Kidney glomerular epithelial cell (primary cell): ENCODE data around the gene NEUROD4.
"Not testable (repeated sequence)": the region's sequence is repeated elsewhere in the genome, so short reads cannot be mapped to it uniquely, and the experiment has no call there.

Experiments
- DNase-seq: peaks from one replicate; lab custom pipeline; 2025; lab: John Stamatoyannopoulos, UW

The NEUROD4 gene, protein sequence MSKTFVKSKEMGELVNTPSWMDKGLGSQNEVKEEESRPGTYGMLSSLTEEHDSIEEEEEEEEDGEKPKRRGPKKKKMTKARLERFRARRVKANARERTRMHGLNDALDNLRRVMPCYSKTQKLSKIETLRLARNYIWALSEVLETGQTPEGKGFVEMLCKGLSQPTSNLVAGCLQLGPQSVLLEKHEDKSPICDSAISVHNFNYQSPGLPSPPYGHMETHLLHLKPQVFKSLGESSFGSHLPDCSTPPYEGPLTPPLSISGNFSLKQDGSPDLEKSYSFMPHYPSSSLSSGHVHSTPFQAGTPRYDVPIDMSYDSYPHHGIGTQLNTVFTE

DNA sequence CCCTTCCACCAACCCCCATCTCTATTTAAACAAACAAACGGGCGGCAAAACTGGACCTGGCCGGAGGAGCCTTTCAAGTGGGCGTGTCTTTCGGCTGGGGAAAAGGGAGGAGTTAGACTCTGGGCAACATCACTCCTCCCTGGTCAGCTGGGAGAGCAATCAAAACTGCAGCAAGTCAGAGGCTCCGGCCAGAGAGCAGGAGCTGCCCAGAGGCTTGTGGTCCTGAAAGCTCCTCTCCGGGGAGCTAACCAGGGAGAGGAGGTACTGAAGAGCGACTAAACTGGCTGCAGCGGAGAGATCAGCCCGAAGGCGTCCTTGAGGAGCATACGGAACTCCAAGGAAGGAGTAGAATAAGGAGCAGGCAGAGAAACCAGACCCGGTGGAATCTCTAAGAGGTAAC lies at the start of gene NEUROD4:
NEUROD4 (plus strand) TSS at position 191 of the 400 bp plus-strand sequence. CDS start 6,466 bp downstream, outside the sequence.
- peak; percentile 72 for DNase-seq

DNA sequence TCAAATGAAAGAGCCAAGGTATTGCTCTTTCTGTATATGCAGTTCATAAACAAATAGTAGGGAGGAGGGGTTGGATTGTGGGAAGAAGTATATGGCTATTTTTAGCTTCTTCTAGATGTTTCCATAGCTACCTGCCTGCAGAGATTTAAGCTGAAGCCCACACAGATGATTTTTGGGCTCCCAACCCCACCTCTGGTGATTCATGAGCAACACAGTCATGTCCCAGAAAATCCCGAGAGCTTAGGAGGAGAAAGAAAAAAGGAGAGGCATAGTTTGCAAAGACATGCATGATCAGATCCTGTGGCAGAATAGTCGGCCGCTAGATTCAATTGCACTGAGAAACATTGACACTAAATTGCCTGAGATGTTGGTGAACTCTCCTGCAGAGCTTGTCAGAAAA lies 49.0 kb upstream of the NEUROD4 start:
- DNase-seq: no peak

DNA sequence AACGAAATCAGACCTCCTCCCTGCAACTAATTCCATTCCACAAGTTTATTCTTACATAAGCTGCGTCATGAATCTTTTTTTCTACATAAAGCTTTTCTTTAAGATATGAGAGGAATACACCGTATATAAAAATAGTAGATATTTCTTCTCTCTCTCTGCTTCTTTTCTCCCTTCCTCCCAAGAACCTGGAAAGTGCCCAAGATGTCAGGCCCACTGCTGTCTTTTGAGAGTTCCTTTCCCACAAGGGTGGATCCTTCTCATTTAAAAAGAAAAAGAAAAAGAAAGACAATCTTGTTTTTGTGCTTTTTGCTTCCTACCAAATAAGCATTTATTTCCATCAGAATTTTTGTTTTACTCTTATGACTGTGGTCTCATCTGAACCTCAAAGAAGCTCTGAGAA lies 46.2 kb upstream of the NEUROD4 start:
- no peak for DNase-seq

DNA sequence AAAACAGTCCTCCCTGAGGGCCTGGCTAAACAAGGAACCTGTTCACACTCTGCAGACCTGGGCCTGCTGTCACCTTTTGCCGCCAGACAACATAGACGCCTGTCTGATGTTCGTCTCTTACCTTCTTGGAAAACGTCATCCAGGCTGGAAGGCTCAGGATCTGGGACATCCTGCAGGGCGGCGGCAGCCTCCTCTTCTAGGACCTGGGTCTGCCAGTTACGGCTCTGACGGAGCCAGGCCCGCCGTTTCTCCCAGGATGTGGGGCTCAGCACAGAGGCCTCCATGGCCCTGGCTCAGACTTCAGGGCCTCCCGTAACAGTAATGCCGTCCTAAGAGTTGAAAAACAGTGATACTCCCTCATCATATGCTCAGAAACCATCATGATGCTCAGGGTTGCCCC lies 45.5 kb upstream of the NEUROD4 start:
- DNase-seq: no peak

DNA sequence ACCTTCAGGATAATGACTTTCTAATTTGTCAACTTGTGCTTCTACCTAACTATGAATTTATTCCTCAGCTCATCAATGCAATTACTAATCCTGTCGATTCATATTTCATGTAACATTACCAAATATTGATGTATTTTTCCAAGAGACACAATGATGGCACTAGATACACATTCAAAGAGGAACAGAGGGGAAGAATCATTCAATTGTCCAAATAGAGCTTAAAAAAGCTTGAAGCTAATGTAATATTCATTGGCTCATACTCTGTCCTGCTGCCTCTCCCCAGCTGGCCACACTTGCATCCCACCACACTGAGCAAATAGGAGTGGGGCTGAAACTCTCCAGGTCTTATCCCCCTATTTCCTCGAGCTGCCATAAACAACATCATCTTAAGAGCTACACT lies 44.5 kb upstream of the NEUROD4 start:
- DNase-seq: no peak

DNA sequence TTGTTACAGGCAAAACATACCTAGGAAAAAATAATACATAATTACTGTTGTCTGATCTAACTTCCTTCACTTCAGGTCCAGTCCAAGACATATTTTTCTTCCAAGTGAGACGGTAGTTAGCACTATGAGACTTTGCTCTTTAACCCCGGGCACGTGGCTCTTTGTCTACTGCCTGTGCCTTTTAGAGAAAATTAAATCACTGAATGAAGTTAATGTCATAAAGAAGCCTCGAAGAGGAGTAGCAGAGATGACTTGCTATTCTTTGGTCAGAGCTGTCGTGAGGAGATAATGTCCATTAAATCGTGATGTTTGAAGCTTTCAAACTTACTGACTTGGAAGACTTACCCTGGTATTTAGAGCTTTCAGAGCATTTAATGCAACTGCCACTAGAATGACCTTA lies 43.9 kb upstream of the NEUROD4 start:
- DNase-seq: no peak

DNA sequence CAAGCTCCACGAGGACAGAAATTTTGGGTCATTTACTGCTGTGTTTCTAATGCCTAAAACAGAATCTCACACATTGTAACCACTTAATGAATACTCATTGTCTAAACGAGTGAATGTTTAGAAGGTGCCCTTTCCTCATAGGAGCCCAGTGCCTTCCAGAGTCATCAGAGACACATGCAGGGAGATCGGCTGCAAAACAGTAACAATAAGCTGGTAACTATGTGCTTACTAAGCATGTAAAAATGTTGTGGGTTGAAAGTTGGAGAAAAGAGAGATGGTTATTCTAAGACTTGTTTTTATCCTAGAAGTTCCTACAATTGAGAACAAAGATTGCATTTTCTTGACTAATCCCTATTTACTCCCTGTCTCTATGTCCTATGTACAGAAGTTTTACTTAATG lies 42.6 kb upstream of the NEUROD4 start:
- peak; percentile 82 for DNase-seq

DNA sequence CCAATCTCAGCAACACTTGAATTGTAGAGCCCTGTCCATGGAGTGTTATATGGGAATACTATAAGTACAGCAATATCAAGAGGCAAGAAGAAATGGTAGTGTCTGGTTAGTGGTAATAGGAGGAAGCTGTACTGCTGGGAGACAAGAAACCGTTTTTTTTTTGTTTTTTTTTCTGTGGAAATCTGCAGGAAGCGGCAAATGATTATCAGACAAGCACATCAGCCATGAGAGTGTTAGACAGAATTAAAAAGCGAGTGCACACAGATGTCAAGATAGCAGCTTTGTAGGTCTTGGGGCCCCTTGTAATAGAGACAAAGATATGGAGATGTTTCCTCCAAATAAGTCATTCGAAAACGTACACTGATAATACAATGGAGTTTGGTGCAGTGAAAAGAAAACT lies 41.9 kb upstream of the NEUROD4 start:
- no peak for DNase-seq

DNA sequence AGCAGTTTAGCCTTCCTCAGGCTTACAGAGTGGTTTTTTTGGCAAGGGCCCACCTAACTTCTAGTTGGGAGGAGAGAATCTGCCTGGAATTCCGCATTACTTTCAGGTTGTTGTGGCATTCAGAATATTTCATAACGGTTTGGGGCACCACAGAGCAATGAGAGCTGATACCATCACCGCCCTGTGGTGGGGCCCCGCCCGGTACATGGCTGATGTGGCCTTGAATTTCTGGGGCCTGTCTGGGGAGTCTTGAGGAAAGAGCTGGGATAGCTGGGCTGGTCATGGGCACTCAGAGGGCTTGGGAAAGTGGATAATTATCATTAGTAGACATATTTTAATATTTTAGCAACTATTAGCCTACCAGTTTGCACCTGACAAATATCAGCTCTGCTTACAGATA lies 39.4 kb upstream of the NEUROD4 start:
- DNase-seq: no peak

DNA sequence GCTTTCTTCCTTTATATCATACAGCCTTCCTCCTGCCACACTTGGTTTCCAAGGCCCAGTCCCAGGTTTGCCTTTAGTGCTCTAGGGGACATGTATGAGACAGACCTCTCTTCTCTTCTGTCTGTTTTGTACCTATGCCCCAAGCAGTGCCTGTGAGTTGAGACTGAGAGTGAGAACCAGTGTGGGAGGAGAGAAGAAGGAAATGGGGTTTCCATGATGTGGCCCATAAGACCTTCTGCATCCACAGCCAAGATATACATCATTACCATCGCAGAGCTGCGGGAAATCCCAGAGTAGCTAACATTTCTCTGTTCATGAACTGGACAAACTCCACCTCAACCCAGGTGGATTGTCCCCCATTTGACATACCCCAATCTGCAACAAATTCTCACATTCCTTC lies 38.0 kb upstream of the NEUROD4 start:
- DNase-seq: no peak

DNA sequence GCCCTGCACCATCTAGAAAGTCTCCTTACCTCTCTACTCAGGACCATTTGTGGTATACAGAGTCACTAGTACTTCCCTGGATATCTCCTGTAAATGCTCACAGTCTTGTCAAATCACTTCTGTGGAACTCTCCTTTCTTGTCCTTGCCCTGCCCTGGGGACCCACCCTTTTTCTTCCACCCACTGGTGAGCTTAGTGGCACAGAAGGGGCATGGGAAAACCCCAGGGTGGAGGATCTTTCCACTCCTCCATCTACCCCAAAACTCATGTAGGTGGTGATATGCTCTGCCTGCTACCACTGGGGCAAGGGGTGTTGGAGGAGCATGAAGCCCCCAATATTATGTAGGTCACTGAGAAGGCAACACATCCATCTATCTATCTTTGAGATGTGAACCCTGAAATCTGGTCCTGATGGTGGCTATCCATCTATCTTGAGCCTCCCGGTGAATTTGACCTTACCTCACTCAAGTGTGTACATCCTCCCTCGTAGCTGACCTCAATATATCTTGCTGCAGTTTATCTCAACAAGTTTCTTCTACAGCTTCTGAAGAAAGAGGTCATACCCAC lies 36.2 kb upstream of the NEUROD4 start:
- DNase-seq: no peak

DNA sequence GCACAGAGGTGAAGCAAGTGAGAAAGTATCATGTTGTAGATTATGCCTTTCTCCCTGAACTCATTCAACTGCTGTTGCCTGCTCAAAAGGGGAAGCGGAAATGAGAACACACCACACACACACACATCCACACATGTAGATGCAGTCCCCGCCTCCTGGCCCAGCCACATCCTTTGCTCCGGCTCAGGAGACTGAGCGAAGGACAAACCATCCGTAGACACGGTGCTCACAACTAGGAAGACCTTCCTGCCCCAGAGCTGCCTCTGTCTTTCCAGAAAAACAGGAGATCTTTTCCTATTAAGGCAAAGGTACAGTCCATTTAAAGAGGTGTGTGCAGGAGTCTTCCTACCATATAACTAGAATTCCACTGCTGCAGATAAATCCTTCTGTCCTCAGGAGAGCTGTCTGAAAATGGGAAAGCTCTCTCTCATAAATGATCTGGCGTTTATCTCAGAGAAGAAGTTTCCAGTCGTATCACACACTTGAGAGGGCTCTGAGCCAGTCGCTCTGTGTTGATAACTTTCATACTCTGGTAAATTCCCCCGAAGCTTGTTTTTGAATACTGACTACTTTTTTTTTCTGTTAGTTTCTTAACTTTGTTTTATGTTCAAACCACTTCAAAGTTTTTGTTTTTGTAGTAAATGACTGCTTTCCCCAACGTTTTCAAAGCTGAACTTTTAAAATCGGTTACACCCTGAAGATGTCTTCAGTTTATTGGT lies 35.0 kb upstream of the NEUROD4 start, which contains the start of gene TESPA1:
TESPA1 (minus strand) TSS at position 105 of the 719 bp plus-strand sequence. CDS start 10,200 bp downstream, outside the sequence.
- no peak for DNase-seq

DNA sequence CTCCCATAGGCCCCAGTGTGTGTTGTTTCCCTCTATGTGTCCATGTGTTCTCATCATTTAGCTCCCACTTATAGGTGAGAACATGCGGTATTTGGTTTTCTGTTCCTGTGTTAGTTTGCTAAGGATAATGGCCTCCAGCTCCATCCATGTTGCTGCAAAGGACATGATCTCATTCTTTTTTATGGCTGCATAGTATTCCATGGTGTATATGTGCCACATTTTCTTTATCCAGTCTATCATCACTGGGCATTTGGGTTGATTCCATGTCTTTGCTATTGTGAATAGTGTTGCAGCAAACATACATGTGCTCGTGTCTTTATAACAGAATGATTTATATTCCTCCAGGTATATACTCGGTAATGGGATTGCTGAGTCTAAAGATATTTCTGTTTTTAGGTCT lies 33.0 kb upstream of the NEUROD4 start:
- DNase-seq: not testable (repeated sequence)

DNA sequence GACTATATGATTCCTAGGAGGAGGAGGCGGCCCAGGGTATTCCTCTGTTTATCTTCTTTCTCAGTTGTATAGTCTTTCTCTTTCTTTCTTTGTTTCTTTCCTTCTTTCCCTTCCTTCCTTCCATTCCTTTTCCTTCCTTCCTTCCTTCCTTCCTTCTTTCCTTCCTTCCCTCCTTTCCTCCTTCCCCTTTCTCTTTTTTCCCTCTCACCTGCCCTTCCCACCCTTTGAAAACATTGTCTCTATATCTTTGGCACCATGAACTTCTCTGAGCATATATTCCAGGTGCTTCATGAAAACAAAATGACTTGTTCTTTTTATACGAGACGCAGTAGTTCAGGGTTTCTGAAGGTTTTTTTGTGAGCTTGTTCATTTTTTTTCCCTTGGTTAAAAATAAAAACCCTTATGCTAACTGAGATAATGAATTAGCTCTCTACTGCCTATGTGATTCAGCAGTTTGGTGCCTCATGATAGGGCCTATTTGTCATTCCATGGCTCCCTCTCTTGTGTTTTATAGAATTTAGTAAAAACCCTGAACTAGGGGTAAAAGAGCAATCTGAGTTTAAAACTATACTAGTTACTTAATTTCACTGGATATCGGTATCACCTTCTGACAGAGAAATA lies 32.1 kb upstream of the NEUROD4 start:
- DNase-seq: no peak

DNA sequence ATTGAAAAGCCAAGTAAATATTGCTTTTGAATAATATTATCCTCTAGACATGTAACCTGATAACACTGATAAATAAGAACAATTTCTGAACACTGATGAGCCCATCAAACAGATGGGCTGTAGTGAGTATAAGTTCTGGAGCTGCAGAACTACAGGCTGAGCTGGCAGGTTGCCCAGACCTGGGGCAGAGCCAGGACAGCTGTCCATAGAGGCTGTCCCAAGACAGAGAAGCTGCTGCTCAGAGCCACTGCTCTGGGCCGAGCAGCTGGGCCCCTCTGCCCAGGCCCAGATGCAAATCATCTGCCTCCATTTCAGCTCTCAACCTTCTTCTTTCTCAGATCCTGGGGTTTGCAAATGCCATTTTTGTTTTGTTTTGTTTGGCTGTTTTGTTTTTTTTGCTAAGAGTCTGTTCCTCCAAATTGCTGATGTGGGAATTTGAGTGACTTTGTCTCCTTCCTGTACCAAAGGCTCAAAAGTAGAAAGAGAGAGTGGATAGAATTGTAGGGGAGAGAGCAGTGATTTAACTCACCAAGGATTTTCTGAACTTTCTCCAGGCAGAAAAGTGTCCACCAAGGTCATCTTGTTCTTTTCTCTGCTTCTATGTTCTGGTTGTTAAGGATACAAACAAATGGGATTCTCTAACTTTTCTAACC lies 31.2 kb upstream of the NEUROD4 start:
- DNase-seq: no peak

DNA sequence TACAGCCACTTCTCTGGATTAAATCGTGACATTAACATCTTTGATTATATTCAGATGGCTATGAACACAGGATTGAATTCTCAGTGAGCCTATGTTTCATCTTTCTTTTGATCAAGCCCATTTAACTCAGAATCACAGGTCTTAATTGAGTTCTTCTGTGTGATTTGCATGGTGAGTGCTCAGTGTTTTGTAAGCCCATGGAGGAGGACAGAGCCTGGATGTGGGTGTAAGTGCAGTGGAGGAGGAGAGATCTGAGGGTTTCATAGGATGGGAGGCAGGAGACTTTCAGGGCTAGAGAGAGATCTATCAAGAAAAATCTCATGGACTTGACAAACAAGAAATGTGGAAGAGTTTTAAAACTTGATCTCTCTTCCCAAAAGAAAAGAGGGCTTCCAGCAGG lies 29.9 kb upstream of the NEUROD4 start:
- no peak for DNase-seq

DNA sequence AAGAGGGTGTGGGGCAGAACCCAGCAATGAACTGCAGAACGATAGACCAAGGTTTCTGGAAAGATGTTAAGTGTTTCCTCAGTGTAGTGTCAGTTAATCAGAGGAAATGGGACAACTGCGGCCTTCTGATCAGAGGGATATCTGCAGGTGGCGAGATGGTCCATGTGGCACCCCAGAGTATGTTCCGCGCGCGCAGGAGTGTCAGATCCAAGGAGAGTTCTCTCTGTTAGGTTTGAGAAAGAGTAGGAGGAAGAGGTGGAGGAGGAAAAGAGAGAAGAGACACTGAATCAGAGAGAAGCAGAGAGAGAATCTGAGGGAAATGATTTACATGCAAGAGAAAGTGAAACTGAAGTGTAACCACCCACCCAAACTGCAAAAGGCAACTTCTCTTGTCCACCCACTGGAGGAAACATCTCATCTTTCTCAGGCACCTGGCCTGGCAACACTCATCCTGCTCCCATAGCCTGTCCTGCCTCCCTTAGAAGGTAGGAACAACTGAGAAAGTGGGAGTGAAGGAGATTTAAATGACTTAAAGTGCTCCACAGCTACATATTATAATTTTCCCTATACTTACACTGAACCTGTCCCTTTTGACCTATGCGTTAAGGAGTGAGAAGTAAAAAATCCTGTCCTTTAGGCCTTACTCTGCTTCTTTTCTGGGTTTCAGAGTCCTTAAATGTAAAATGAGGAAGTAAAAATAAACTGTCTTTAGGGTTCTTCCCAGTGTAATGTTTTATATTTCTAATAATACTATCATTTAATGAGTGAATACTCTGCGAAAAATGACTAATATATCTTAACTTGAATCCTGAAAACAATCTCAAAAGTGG lies 28.4 kb upstream of the NEUROD4 start:
- DNase-seq: no peak

DNA sequence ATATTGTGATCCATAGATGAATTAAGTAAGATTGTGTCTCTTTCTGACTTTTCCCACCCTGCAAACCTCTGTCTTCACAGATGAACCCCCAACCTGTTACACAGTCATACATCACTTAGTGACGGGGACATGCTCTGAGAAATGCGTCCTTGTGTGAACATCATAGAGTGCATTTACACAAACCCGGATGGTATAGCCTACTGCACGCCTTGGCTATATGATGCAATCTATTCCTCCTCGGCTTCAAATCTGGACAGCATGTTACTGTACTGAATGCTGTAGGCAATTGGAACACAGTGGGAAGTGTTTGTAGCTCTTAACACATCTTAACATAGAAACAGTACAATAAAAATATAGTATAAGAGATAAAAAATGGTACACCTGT lies 27.8 kb upstream of the NEUROD4 start:
- DNase-seq: no peak

DNA sequence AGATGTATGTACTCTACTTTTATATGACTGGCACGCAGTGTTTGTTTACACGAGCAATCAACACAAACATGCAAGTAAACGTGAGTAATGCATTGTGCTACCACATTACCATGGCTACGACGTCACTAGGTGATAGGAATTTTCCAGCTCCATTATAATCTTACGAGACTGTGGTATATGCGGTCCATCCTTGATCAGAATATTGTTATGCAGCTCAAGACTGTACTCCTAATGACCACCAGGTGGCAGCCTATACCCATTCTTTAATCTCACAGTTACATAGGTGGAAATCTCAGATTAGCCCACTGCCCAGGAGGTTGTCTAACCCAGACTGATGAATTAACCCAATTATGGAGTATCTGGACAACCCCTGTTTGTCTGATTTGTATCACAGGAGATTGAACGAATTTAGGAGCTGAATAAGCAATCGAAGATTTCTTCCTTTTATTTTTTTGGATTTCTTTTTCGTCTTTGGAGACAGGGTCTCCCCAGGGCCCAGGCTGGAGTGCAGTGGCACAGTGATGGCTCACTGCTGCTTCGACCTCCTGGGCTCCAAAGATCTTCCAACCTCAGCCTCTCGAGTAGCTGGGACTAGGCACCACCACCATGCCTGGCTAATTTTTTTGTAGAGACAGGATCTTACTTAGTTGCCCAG lies 26.5 kb upstream of the NEUROD4 start:
- peak; percentile 70 for DNase-seq

DNA sequence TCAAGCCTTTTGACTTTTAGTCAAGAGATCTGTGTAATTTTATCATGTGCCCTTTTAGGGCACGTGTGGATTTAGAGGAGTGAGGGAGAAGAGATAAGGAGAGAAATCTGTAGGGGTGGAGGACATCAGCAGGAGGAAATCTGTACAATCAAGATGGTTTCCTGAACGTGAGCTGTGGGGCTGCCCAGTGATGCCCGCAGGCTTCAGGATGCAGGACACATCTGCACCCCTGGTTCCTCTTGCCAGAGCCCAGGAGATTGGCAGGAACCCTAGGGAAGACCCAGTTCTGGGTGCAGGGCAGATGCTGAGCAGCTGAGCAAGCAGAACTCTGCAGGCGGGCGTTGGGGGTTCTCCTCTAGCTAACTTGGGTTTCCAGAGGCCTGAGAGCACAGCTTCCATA lies 23.6 kb upstream of the NEUROD4 start:
- DNase-seq: no peak
